Activated T-cell treated with anti-CD3 and anti-CD28 coated beads, Interleukin-2, amount 50 U/mL, for 24 hours (primary cell): ENCODE measurements around the gene STK32C.
A peak's percentile ranks its signal among the peaks of the same experiment; 100 is the strongest.
"Not testable (repeated sequence)": the region's sequence is repeated elsewhere in the genome, so short reads cannot be mapped to it uniquely, and the experiment has no call there.

ENCODE experiments used
- DNase-seq: peaks from one replicate; pipeline ENCODE4 v3.0.0-alpha.2; 2020
- H3K27ac Mint-ChIP-seq: 2 replicates; pipeline ENCODE4 v1.8.0; 2020; ENCODE audit warnings: mild to moderate bottlenecking, mixed read lengths
- H3K27me3 Mint-ChIP-seq: 2 replicates; pipeline ENCODE4 v1.8.0; 2020; ENCODE audit warnings: mixed read lengths
- H3K36me3 Mint-ChIP-seq: 2 replicates; pipeline ENCODE4 v1.8.0; 2020; ENCODE audit warnings: low read depth, mixed read lengths
- H3K4me1 Mint-ChIP-seq: 2 replicates; pipeline ENCODE4 v1.8.0; 2020; ENCODE audit warnings: low read depth, mixed read lengths
- H3K4me3 Mint-ChIP-seq: 2 replicates; pipeline ENCODE4 v1.8.0; 2020; ENCODE audit warnings: mild to moderate bottlenecking, moderate library complexity, mixed read lengths
- H3K9me3 Mint-ChIP-seq: 2 replicates; pipeline ENCODE4 v1.8.0; 2020; ENCODE audit warnings: mixed read lengths

STK32C gene

DNA sequence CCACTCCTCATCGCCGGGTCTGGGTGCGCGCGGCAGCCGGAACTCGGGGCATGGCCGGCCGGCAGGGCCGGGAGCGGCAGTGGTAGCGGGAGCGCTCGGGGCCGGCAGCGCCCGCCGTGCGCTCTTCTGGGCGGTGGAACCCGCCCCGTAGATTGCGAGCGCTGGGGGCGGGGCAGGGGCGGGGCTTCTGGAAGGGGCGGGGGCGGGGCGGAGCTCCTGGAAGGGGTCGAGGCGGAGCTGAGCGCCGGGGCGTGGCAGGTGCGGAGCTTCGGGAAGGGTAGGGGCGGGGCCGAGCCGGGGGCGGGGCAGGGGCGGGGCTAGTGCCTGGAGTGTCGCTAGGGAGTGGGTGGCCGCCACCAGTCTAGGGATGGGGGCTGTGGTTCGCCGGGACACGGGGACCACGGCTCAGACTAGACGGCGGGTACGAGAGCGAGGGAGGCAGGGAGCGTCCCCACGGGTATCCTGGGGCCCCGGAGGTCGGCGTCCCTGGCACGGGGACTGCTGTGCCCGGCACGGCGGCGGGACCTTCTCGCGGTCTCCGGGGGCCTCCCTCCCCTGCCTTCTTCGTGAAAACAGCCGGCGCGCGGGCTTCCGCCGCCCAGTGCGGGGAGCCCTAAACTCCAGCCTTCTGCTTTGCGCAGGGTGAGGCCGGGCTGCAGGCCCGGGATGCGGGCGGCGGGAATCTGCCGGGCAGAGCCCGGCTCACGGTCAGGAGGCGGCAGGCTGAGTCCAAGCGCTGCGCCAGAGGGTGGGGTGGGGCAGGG is at the start of gene STK32C:
Gene STK32C (minus strand): TSS at position 128 of the 764 bp plus-strand sequence. CDS start 117 bp downstream, at position 11.
- H3K27ac Mint-ChIP-seq, result peak within 1 kb of the TSS; percentile 74

DNA sequence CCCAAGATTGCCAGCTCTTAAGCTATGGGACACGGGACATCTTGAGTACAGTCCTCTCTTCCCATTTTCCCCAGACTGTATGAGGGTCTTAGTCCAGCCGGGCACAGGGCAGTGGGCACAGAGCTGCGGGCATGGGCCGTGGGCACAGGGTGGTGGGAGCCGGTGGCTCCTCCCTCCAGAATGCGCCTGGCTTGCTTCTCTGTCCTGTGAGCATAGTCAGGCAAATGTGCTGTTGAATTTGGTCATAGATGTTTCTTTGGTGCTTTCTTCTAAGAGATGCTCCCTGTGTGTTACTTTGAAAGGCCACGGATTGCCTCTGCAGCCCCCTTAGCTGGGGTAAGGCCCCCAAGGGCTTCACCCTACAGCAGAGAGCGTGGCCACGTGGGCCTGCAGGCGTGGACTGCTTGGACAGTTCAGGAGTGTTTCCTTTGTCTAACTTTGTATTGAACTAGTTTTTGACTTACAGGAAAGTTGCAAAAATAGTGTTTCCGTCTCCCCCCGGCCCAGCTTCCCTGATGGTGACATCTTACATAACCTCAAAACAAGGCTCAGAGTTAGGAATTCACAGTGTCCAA is 49.0 kb upstream of the STK32C start:
- Mint-ChIP-seq H3K4me3 (no peak overlapping the region), H3K27me3 (no peaks in the 10 kb centered on the region), H3K9me3 (no peaks in the 10 kb centered on the region), H3K27ac (no peak overlapping the region), H3K36me3 (no peaks in the 10 kb centered on the region), H3K4me1 (peaks cover 2% of the 10 kb centered on the region)
- DNase-seq, result no peak

More for the DNA sequence above, at the start of gene STK32C:
- H3K4me3 Mint-ChIP-seq, result peak within 1 kb of the TSS; percentile 88
- H3K4me1 Mint-ChIP-seq, result peaks cover 17% of the 10 kb centered on the region
- H3K9me3 Mint-ChIP-seq, result no peaks in the 10 kb centered on the region
- peaks cover 3% of the 10 kb centered on the region for H3K36me3 Mint-ChIP-seq
- H3K27me3 Mint-ChIP-seq, result peaks cover 17% of the 10 kb centered on the region
- peak; percentile 93 for DNase-seq

DNA sequence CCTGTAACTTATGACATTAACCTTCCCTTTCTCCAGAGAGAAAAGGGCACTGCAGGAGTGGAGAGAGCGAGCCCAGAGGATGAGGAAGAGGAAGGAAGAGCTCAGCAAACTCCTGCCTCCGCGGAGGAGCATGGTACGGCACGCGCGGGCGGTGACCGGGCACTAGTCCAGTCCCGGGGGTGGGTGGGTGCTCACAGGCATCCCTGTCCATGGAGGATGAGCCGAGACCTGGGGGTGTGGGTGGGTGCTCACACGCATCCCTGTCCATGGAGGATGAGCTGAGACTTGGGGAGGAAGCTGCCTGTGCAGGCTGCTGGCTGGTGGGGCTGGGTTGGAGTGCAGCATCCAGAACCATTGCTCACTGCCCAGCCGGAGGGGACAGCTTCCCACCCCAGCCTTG is 48.0 kb upstream of the STK32C start:
- H3K27me3 Mint-ChIP-seq, result no peaks in the 10 kb centered on the region
- H3K4me3 Mint-ChIP-seq, result no peak overlapping the region
- no peak for DNase-seq
- H3K36me3 Mint-ChIP-seq, result no peaks in the 10 kb centered on the region
- H3K9me3 Mint-ChIP-seq, result no peaks in the 10 kb centered on the region
- H3K27ac Mint-ChIP-seq, result no peak overlapping the region
- H3K4me1 Mint-ChIP-seq, result peaks cover 2% of the 10 kb centered on the region

DNA sequence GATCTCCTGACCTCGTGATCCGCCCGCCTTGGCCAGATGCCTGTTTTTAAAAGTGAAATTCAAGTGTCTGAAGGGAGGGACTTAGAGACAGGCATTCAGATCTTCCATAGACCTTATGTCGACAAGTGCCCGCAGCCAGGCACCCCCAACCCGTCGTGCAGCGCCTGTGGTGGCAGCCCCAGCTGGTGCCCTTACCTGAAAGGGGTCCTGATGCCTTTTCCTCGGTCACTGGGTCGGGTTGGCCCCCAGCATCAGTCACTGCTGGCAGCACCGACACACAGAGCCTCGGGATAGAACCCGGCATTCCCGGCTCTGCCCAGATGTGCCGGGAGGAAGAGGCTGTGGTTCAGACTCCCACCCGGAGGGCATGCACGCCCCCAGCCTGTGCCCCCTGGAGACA is 47.5 kb upstream of the STK32C start:
- Mint-ChIP-seq H3K36me3 (no peaks in the 10 kb centered on the region), H3K4me1 (peaks cover 2% of the 10 kb centered on the region), H3K27me3 (no peaks in the 10 kb centered on the region), H3K4me3 (no peak overlapping the region), H3K9me3 (no peaks in the 10 kb centered on the region), H3K27ac (no peak overlapping the region)
- no peak for DNase-seq

DNA sequence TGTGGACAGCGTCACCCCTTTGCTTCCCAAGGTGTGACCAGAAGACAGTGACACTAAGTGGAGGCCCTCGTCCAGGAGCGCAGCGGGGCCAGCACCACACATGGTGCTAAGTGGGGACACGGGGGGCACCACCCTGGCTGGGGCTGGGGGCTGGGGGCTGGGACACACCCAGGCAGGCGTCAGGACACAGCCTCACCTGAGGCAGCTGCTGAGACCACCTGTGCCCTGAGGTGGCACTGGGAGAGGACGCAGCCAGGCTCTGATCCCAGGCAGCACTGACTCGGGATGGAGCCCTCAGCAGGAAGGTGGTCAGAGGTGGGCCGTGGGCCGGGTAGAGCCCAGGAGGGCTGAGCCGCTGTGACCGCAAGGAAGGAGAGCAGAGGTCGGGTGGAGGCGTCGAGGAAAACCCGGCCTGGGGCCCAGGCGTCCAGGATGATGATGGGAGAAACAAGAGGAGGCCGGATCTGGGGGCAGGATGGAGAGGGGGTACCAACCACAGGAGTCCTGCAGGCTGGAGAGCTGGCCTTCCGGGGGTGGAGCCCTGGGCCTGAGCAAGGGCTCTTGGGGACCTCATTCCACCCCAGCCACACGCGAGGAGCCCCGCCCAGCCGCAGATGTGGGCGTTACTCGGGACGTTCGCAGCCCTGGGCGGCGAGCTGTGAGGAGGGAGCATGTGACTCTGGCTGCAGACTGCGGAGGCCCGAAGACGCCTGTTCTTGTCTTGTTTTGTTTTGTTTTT is 46.8 kb upstream of the STK32C start:
- H3K4me3 Mint-ChIP-seq, result no peak overlapping the region
- no peak for DNase-seq
- no peak overlapping the region for H3K27ac Mint-ChIP-seq
- H3K36me3 Mint-ChIP-seq, result no peaks in the 10 kb centered on the region
- peaks cover 2% of the 10 kb centered on the region for H3K4me1 Mint-ChIP-seq
- H3K27me3 Mint-ChIP-seq, result no peaks in the 10 kb centered on the region
- no peaks in the 10 kb centered on the region for H3K9me3 Mint-ChIP-seq

DNA sequence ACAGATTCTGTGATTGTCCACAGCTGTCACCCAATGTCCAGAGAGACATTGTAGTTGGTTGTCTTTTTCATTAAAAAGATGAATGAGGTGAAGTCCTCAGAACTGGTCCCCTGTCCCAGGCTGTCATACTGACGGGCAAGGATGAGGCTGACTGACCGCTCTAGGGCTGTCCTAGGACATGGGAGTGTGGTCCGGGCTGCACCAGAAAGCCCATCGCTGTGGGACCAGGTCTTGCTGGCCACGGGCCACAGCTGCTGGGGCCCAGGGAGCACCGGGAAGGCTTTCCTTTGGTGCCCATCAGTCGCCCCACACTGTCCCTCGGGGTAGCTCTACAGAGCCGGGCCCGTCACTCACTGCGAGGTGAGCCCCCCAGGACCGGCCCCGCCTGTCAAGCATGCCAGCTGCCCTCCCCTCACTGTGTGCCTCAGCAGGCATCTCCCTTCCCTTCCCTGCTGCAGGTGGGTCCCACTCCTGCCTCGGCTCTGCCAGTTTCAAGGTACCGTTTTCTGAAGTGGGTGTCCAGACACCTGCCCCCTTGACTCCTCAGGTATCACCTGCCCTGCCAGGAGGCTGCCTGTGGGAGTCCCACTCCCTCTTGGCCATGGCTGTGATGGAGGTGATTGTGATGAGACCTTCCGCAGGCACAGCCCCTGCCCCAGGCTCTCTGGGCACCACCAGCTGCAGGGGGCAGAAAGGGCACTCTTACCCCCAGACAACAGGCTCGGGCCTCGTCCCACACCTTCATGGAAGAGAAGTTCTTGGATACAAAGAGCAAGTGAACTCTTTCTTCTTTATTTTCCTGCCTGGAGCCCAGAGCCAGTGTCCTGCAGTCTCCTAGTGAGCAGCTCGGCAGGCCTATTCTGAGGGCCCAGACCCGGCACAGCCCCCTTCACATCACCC is 46.0 kb upstream of the STK32C start:
- H3K27me3 Mint-ChIP-seq, result no peaks in the 10 kb centered on the region
- H3K27ac Mint-ChIP-seq, result no peak overlapping the region
- no peak for DNase-seq
- H3K9me3 Mint-ChIP-seq, result no peaks in the 10 kb centered on the region
- no peak overlapping the region for H3K4me3 Mint-ChIP-seq
- no peaks in the 10 kb centered on the region for H3K36me3 Mint-ChIP-seq
- H3K4me1 Mint-ChIP-seq, result peaks cover 2% of the 10 kb centered on the region

DNA sequence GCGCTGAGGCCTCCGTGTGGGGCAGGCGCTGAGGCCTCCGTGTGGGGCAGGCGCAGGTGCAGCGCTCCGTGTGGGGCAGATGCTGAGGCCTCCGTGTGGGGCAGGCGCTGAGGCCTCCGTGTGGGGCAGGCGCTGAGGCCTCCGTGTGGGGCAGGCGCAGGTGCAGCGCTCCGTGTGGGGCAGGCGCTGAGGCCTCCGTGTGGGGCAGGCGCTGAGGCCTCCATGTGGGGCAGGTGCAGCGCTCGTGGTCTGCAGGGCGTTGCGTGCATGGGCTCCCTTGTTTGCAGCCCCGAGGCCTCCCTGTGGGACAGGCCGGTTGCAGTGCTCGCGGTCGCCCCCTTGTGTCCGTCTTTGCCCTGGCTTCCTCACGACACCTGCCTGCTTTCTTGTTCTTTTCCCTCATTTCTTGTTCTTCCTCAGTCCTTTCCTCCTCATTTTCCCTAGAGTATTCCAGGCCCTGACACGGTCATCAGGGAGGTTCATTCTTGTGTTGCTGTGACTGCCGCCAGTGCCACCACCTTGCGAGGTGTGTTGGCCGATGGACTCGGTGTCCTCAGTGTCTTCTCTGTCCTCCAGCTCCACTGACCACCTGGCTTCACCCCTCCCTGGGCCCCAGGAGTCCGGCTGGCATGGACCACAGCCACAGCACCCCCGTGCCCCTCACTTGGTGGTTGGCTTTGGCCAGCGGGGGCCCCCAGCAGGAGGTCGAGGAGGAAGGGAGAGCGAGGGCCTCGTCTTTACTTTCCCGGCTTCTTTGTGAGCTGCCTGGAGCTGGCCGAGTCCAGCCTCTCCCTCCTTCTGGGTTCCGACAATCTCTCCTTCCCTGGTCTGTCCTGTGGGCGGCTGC is 44.9 kb upstream of the STK32C start:
- H3K9me3 Mint-ChIP-seq, H3K27ac Mint-ChIP-seq, H3K27me3 Mint-ChIP-seq, H3K4me1 Mint-ChIP-seq, H3K36me3 Mint-ChIP-seq, H3K4me3 Mint-ChIP-seq: not testable (repeated sequence)
- DNase-seq, result peak; percentile 86

DNA sequence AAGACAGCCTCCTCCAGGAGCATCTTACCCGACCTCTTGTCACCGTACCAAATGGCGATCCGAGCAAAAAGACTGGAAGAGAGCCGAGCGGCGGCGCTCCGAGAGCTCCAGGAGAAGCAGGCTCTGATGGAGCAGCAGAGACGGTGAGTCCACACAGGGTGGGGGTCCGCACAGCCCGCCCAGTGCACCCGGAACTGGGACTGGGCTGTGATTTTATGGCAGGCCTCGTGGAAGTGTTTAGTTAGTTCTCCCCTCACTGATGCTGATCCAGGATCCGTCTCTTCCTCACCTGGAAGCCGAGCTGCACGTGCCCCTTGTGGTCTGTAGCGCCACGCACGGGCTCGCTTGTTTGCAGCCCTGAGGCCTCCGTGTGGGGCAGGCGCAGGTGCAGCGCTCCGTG is 43.9 kb upstream of the STK32C start:
- no peak for DNase-seq
- H3K27ac Mint-ChIP-seq, result no peak overlapping the region
- H3K27me3 Mint-ChIP-seq, result no peaks in the 10 kb centered on the region
- no peaks in the 10 kb centered on the region for H3K36me3 Mint-ChIP-seq
- H3K9me3 Mint-ChIP-seq, result no peaks in the 10 kb centered on the region
- no peak overlapping the region for H3K4me3 Mint-ChIP-seq
- peaks cover 2% of the 10 kb centered on the region for H3K4me1 Mint-ChIP-seq

DNA sequence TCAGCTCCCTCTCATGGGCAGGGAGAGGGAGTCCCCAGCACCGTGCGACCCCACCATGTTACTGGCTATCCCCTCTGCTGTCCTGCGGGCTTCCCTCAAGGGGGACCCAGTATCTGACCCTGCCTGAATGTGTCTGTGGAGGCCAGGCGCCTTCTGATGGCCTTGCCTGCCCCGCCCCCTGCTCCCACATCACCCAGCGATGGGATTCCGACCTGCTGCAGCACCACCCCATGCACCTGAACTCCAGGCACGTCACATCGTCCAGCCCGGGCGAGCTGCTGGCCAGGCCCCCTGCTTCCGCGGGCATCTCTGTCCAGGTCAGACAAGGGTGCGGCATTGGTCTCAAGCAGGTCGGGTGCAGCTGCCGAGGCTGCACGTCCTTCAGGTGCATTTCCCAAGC is 43.2 kb upstream of the STK32C start:
- no peak for DNase-seq
- Mint-ChIP-seq H3K27me3 (no peaks in the 10 kb centered on the region), H3K36me3 (no peaks in the 10 kb centered on the region), H3K4me3 (no peak overlapping the region), H3K4me1 (peaks cover 2% of the 10 kb centered on the region), H3K9me3 (no peaks in the 10 kb centered on the region), H3K27ac (no peak overlapping the region)

DNA sequence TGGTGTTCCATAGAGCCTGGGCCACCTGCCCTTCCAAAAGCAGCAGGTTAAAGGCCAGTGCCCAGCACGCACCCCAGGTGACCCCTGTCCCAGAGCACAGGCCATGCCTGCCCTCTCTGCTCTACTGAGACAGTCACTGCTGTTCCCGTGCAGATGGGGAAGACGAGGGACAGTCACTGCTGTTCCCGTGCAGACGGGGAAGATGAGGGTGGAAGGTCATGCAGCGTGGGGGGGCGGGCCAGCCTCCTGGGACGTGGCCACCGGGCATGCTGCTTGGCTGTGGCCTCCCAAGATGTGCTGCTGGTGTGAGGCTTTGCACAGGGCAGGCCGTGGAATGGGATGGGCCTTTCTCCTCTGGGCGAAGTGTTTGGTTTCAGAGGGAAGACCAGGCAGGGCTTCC is 42.6 kb upstream of the STK32C start:
- Mint-ChIP-seq H3K4me3 (no peak overlapping the region), H3K27ac (no peak overlapping the region), H3K36me3 (peaks cover 3% of the 10 kb centered on the region), H3K9me3 (no peaks in the 10 kb centered on the region), H3K27me3 (no peaks in the 10 kb centered on the region), H3K4me1 (peaks cover 2% of the 10 kb centered on the region)
- no peak for DNase-seq

DNA sequence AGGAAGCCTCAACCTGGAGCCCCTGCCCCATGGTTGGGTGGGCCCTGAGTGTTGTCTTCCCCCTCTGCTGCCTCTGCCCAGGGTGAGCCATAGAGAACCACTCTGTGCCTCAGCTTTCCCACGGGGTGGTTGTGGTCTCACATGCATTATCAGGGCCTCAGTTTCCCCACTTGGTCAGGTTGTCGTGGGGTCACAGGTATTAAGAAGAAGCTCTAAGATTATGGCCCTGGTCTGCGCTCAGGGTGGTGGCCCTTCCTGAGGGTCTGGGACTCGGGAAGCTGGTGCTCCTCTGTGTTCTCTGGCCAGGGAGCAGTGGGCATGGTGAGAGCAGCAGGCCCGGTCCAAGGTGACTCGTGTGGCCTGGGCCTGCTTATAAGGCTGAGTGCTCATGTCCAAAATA is 42.0 kb upstream of the STK32C start:
- Mint-ChIP-seq H3K27me3 (no peaks in the 10 kb centered on the region), H3K4me3 (no peak overlapping the region), H3K4me1 (peaks cover 2% of the 10 kb centered on the region), H3K27ac (no peak overlapping the region), H3K9me3 (no peaks in the 10 kb centered on the region), H3K36me3 (peaks cover 8% of the 10 kb centered on the region)
- no peak for DNase-seq

DNA sequence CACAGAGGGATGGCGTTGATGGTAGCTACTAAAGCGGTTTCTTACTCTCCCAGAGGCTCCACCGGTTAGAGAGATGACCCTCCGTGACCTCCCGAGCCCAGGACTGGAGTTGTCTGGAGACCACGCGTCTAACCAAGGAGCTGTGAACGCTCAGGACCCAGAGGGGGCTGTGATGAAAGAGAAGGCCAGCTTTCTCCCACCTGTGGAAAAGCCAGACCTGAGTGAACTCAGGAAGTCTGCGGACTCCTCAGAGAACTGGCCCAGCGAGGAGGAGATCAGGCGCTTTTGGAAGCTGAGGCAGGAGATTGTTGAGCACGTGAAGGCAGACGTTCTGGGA is 40.1 kb upstream of the STK32C start:
- no peaks in the 10 kb centered on the region for H3K9me3 Mint-ChIP-seq
- no peak overlapping the region for H3K27ac Mint-ChIP-seq
- H3K36me3 Mint-ChIP-seq, result peaks cover 14% of the 10 kb centered on the region
- H3K4me3 Mint-ChIP-seq, result no peak overlapping the region
- H3K4me1 Mint-ChIP-seq, result peaks cover 2% of the 10 kb centered on the region
- no peaks in the 10 kb centered on the region for H3K27me3 Mint-ChIP-seq
- DNase-seq, result no peak

DNA sequence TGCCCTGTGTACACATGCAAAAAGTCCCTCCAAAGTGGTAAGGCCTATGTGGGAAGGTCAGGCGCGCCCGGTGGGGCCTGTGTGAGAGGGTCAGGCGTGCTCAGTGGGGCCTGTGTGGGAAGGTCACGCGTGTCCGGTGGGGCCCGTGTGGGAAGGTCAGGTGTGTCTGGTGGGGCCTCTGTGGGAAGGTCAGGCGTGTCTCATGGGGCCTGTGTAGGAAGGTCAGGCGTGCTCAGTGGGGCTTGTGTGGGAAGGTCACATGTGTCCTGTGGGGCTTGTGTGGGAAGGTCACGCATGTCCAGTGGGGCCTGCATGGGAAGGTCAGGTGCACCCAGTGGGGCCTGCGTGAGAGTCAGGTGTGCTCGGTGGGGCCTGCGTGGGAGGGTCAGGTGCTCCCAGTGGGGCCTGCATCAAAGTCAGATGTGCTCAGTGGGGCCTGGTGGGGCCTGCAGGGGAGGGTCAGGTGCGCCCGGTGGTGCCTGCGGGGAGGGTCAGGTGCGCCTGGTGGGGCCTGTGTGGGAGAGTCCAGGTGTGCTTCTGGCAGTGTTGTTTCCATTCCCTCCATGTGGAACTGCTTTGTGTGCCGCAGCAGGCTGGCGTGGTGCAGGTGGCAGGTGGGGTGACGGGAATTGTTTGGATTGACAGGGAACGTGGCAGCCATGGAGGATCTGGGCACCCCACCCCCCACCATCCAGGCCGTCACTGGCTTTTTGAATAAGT is 39.6 kb upstream of the STK32C start:
- no peaks in the 10 kb centered on the region for H3K27me3 Mint-ChIP-seq
- no peak overlapping the region for H3K27ac Mint-ChIP-seq
- H3K4me3 Mint-ChIP-seq, result no peak overlapping the region
- no peaks in the 10 kb centered on the region for H3K4me1 Mint-ChIP-seq
- peaks cover 17% of the 10 kb centered on the region for H3K36me3 Mint-ChIP-seq
- no peak for DNase-seq
- no peaks in the 10 kb centered on the region for H3K9me3 Mint-ChIP-seq
